WTC11 (cell line): ENCODE data around the gene GPC6. TPM values are rescaled to one million over a fixed set of nuclear protein-coding genes. Genes with fewer than 3 reads are reported as not detected.

Experiments used
- ATAC-seq: fragments of 200-7000 bp; cut with Tn5 transposase; 2 replicates; pipeline ENCODE4 v1.10.0; 2021; ENCODE audit warnings: mild to moderate bottlenecking, moderate library complexity
- CTCF ChIA-PET: fragments of 300-600 bp; sonication (Branson Sonifier 250); formaldehyde crosslinking; loops from one replicate; lab custom pipeline; 2021; ENCODE audit warnings: antibody characterized with exemption; lab: Charles Lee
- POLR2A ChIA-PET: fragments of 350-600 bp; sonication (Branson Sonifier 250); formaldehyde crosslinking; loops from one replicate; lab custom pipeline; 2021; ENCODE audit warnings: antibody characterized with exemption; lab: Charles Lee
- DNase-seq: peaks from one replicate; pipeline ENCODE4 v3.0.0; 2021; ENCODE audit warnings: low spot score
- H3K27ac Mint-ChIP-seq: 2 replicates; pipeline ENCODE4 v1.8.0; 2021; ENCODE audit warnings: mixed read lengths
- H3K27me3 Mint-ChIP-seq: 2 replicates; pipeline ENCODE4 v1.8.0; 2021; ENCODE audit warnings: low read depth, mild to moderate bottlenecking, moderate library complexity, mixed read lengths
- H3K36me3 Mint-ChIP-seq: 2 replicates; pipeline ENCODE4 v1.8.0; 2021; ENCODE audit warnings: mixed read lengths
- H3K4me1 Mint-ChIP-seq: 2 replicates; pipeline ENCODE4 v1.8.0; 2022; ENCODE audit warnings: mixed read lengths
- H3K4me3 Mint-ChIP-seq: 2 replicates; pipeline ENCODE4 v1.8.0; 2021; ENCODE audit warnings: mild to moderate bottlenecking, moderate library complexity, mixed read lengths
- H3K9me3 Mint-ChIP-seq: 2 replicates; pipeline ENCODE4 v1.8.0; 2021; ENCODE audit warnings: mixed read lengths
- ATF2 ChIP-seq: sonication (generic); formaldehyde crosslinking; IDR thresholded peaks from 2 replicates; pipeline ENCODE4 v1.8.1; 2022; ENCODE audit warnings: low read depth, missing genetic modification reagents, borderline replicate concordance
- ATF3 ChIP-seq: sonication (generic); formaldehyde crosslinking; conservative IDR thresholded peaks from 2 replicates; pipeline ENCODE4 v1.8.1; 2022; ENCODE audit warnings: mild to moderate bottlenecking, missing genetic modification reagents
- ELF4 ChIP-seq: sonication (generic); formaldehyde crosslinking; IDR thresholded peaks from 2 replicates; pipeline ENCODE4 v1.8.1; 2022; ENCODE audit warnings: low read depth, mild to moderate bottlenecking, moderate library complexity, missing genetic modification reagents
- GTF2I ChIP-seq: fragments of 250-450 bp; sonication (Bioruptor Pico); conservative IDR thresholded peaks from 2 replicates; pipeline ENCODE4 v1.4.0; 2021; ENCODE audit warnings: mild to moderate bottlenecking
- NFATC4 ChIP-seq: fragments of 250-450 bp; sonication (Bioruptor Pico); IDR thresholded peaks from 2 replicates; pipeline ENCODE4 v1.9.0; 2021; ENCODE audit warnings: mild to moderate bottlenecking
- NR3C1 ChIP-seq: sonication (generic); formaldehyde crosslinking; conservative IDR thresholded peaks from 2 replicates; pipeline ENCODE4 v1.8.1; 2023; ENCODE audit warnings: low read depth, mild to moderate bottlenecking, missing genetic modification reagents
- OVOL2 ChIP-seq: fragments of 250-450 bp; sonication (Bioruptor Pico); IDR thresholded peaks from 2 replicates; pipeline ENCODE4 v1.9.0; 2021; ENCODE audit warnings: mild to moderate bottlenecking, borderline replicate concordance
- SMAD3 ChIP-seq: sonication (generic); formaldehyde crosslinking; IDR thresholded peaks from 2 replicates; pipeline ENCODE4 v1.8.0; 2022; ENCODE audit warnings: missing genetic modification reagents, mild to moderate bottlenecking, borderline replicate concordance
- TP53 ChIP-seq: sonication (generic); formaldehyde crosslinking; IDR thresholded peaks from 2 replicates; pipeline ENCODE4 v1.8.1; 2023; ENCODE audit warnings: mild to moderate bottlenecking, missing genetic modification reagents
- ZBTB43 ChIP-seq: sonication (generic); formaldehyde crosslinking; IDR thresholded peaks from 2 replicates; pipeline ENCODE4 v1.8.1; 2023; ENCODE audit warnings: mild to moderate bottlenecking, missing genetic modification reagents
- ZNF219 ChIP-seq: sonication (generic); formaldehyde crosslinking; IDR thresholded peaks from 2 replicates; pipeline ENCODE4 v1.8.0; 2023; ENCODE audit warnings: missing genetic modification reagents, mild to moderate bottlenecking, borderline replicate concordance
- ZNF416 ChIP-seq: fragments of 250-450 bp; sonication (Bioruptor Pico); IDR thresholded peaks from 2 replicates; pipeline ENCODE4 v1.9.0; 2021; ENCODE audit warnings: mild to moderate bottlenecking, inconsistent platforms
- total RNA-seq: library from RNA; stranded (reverse); gene quantifications from 3 replicates; pipeline ENCODE4 v1.2.3, GENCODE V29; 2021
- TF ChIP-seq, protein P1 (sequence below): sonication (generic); formaldehyde crosslinking; IDR thresholded peaks from 2 replicates; pipeline ENCODE4 v1.8.0; 2022; ENCODE audit warnings: mild to moderate bottlenecking, missing genetic modification reagents
- TF ChIP-seq, protein P2 (sequence below): sonication (generic); formaldehyde crosslinking; IDR thresholded peaks from 2 replicates; pipeline ENCODE4 v1.8.0; 2022; ENCODE audit warnings: mild to moderate bottlenecking, missing genetic modification reagents
- TF ChIP-seq, protein P3 (sequence below): sonication (generic); formaldehyde crosslinking; IDR thresholded peaks from 2 replicates; pipeline ENCODE4 v1.8.1; 2023; ENCODE audit warnings: mild to moderate bottlenecking, missing genetic modification reagents, moderate library complexity

Gene GPC6
- total RNA-seq, 1 experiment from 2014 or later, result 19.5 TPM

DNA sequence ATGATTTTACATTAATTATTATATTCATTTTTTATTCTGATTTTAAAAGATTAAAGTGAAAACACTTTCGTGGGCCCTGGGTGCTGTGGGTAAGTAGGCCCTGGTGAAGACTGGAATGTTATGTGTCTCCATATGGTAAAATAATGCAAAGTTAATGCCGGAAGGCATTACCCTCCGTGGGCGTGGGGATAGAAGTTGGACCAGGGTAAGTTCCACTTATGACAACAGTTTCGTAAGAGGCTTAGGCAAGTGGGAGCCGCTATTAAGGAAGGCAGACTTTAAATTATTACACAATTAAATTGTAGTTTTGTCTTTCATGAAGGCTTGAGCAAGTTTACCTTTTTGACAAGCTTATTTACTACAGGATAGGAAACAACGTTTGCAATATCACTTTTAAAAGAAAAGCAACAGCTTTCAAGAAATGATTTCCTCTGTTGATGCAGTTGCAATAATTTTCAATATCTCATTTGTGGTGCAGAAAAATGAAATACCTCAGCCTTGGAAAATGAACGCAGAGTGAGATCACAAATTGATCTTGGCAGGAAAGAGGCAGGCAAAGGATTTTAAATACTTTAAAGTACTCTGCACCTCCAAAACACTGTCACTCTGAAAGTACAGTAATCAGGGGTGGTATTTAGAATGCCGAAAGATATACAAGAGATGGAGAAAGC, 942.3 kb downstream of the GPC6 start:
- DNase-seq (no peak), ATAC-seq (no peak)
- Mint-ChIP-seq H3K27ac (no peak overlapping the region), H3K9me3 (no peaks in the 10 kb centered on the region), H3K27me3 (no peaks in the 10 kb centered on the region), H3K4me1 (peaks cover 33% of the 10 kb centered on the region), H3K36me3 (no peaks in the 10 kb centered on the region), H3K4me3 (no peak overlapping the region)
- CTCF ChIA-PET, result no interaction called here
- no peak for TF ChIP-seq SMAD3 (CRISPR knock-in tag)
- TF ChIP-seq NR3C1 (CRISPR knock-in tag), result no peak
- TF ChIP-seq NFATC4 (CRISPR knock-in tag), result no peak
- TF ChIP-seq, protein P1, sequence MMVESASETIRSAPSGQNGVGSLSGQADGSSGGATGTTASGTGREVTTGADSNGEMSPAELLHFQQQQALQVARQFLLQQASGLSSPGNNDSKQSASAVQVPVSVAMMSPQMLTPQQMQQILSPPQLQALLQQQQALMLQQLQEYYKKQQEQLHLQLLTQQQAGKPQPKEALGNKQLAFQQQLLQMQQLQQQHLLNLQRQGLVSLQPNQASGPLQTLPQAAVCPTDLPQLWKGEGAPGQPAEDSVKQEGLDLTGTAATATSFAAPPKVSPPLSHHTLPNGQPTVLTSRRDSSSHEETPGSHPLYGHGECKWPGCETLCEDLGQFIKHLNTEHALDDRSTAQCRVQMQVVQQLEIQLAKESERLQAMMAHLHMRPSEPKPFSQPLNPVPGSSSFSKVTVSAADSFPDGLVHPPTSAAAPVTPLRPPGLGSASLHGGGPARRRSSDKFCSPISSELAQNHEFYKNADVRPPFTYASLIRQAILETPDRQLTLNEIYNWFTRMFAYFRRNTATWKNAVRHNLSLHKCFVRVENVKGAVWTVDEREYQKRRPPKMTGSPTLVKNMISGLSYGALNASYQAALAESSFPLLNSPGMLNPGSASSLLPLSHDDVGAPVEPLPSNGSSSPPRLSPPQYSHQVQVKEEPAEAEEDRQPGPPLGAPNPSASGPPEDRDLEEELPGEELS (CRISPR knock-in tag), result no peak
- no peak for TF ChIP-seq OVOL2
- TF ChIP-seq, protein P2, sequence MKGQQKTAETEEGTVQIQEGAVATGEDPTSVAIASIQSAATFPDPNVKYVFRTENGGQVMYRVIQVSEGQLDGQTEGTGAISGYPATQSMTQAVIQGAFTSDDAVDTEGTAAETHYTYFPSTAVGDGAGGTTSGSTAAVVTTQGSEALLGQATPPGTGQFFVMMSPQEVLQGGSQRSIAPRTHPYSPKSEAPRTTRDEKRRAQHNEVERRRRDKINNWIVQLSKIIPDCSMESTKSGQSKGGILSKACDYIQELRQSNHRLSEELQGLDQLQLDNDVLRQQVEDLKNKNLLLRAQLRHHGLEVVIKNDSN, result no peak
- TF ChIP-seq TP53, result no peak
- TF ChIP-seq, protein P3, sequence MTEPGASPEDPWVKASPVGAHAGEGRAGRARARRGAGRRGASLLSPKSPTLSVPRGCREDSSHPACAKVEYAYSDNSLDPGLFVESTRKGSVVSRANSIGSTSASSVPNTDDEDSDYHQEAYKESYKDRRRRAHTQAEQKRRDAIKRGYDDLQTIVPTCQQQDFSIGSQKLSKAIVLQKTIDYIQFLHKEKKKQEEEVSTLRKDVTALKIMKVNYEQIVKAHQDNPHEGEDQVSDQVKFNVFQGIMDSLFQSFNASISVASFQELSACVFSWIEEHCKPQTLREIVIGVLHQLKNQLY (CRISPR knock-in tag), result no peak
- POLR2A ChIA-PET, result no interaction called here

DNA sequence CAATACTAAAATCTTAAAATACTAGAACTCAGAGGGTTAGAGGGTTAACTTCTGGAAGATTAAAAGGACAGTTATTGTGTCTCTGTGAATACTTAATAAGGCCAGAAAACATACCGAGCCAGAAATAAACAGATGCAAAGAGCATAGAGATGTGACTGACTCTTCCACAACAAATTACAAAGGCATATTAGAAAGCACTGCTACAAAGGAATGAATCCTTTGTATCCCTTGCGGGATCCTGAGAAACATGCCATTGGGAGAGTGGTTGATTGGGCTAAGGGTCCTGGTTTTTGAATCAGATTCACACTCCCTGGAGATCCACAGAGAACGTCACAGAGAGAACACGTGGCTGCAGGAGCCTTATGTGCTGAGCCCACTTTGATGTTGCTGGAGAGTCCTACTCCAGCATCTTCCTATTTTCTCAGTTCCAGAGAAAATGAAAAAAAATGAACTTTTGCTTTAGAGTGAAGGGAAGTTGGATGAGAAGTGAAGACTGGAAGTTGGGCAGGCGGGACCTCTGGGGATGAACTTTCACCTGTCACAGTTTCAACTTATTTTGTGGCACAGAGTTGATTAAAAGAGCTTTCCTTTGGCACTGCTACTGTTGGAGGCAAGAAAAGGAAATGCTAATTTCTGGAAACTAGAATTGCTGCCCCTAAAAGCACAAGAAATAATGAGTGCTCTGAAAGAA, 943.0 kb downstream of the GPC6 start:
- CTCF ChIA-PET, result no interaction called here
- H3K27me3 Mint-ChIP-seq, result no peaks in the 10 kb centered on the region
- TF ChIP-seq ATF3 (no peak), NFATC4 (CRISPR knock-in tag) (no peak), ZBTB43 (no peak), ZNF219 (CRISPR knock-in tag) (no peak), GTF2I (CRISPR knock-in tag) (no peak), ZNF416 (CRISPR knock-in tag) (no peak), ATF2 (CRISPR knock-in tag) (no peak), ELF4 (CRISPR knock-in tag) (no peak)
- TF ChIP-seq, protein P2, result no peak
- TF ChIP-seq, all 79 proteins: peak for 0
- no peaks in the 10 kb centered on the region for H3K36me3 Mint-ChIP-seq
- peaks cover 33% of the 10 kb centered on the region for H3K4me1 Mint-ChIP-seq
- POLR2A ChIA-PET, result no interaction called here
- no peak overlapping the region for H3K27ac Mint-ChIP-seq
- ATAC-seq (no peak), DNase-seq (no peak)
- H3K9me3 Mint-ChIP-seq, result no peaks in the 10 kb centered on the region
- no peak overlapping the region for H3K4me3 Mint-ChIP-seq
